GM23338 (cell line): ENCODE measurements around the gene SFN. TPM values are rescaled to one million over a fixed set of nuclear protein-coding genes. Genes with fewer than 3 reads are reported as not detected.

ENCODE experiments used
- ATAC-seq: fragments of 200-7000 bp; cut with Tn5 transposase; 3 replicates; pipeline ENCODE4 v1.9.1; 2020
- DNase-seq: peaks from one replicate; pipeline ENCODE4 v3.0.0-alpha.2; 2015; ENCODE audit warnings: low spot score
- H2AFZ ChIP-seq: fragments of 200-600 bp; sonication (generic); 2 replicates; pipeline ENCODE4 v1.8.0; 2016; ENCODE audit warnings: antibody characterized with exemption, mild to moderate bottlenecking, moderate library complexity
- H3F3A ChIP-seq: fragments of 200-600 bp; sonication (generic); replicated peaks from 2 replicates; pipeline ENCODE4 v1.8.0; 2017; ENCODE audit warnings: antibody characterized with exemption, mixed run types, low read depth
- H3K27ac ChIP-seq: fragments of 200-600 bp; sonication (generic); 2 replicates; pipeline ENCODE4 v1.6.1; 2016; ENCODE audit warnings: low read depth
- H3K27me3 ChIP-seq: fragments of 200-600 bp; sonication (generic); 2 replicates; pipeline ENCODE4 v1.8.0; 2016; ENCODE audit warnings: mild to moderate bottlenecking, mixed run types, moderate library complexity; ENCODE audit not compliant: insufficient read depth
- H3K36me3 ChIP-seq: fragments of 200-600 bp; sonication (generic); 2 replicates; pipeline ENCODE4 v1.8.0; 2016; ENCODE audit warnings: mild to moderate bottlenecking; ENCODE audit not compliant: insufficient read depth
- H3K4me1 ChIP-seq: fragments of 200-600 bp; sonication (generic); 2 replicates; pipeline ENCODE4 v1.8.0; 2016; ENCODE audit warnings: mild to moderate bottlenecking, moderate library complexity; ENCODE audit not compliant: insufficient read depth
- H3K4me2 ChIP-seq: fragments of 200-600 bp; sonication (generic); 2 replicates; pipeline ENCODE4 v1.7.1; 2017; ENCODE audit warnings: mixed run types
- H3K4me3 ChIP-seq: fragments of 200-600 bp; sonication (generic); 2 replicates; pipeline ENCODE4 v1.6.1; 2016; ENCODE audit warnings: mixed run types
- H3K79me2 ChIP-seq: fragments of 200-600 bp; sonication (generic); replicated peaks from 2 replicates; pipeline ENCODE4 v1.8.0; 2017; ENCODE audit warnings: mild to moderate bottlenecking; ENCODE audit not compliant: insufficient read depth
- H3K9me2 ChIP-seq: fragments of 200-600 bp; sonication (generic); 2 replicates; pipeline ENCODE4 v1.8.0; 2017; ENCODE audit not compliant: insufficient read depth
- H4K20me1 ChIP-seq: fragments of 200-600 bp; sonication (generic); replicated peaks from 2 replicates; pipeline ENCODE4 v1.8.0; 2017; ENCODE audit warnings: mild to moderate bottlenecking; ENCODE audit not compliant: insufficient read depth
- H3K27ac Mint-ChIP-seq: 2 replicates; pipeline ENCODE4 v1.8.0; 2020; ENCODE audit warnings: inconsistent platforms, mild to moderate bottlenecking, moderate library complexity, mixed read lengths
- H3K27me3 Mint-ChIP-seq: 3 replicates; pipeline ENCODE4 v1.8.0; 2022; ENCODE audit warnings: low read depth, mild to moderate bottlenecking, moderate library complexity, mixed read lengths, inconsistent platforms; ENCODE audit not compliant: insufficient read depth, poor library complexity
- H3K36me3 Mint-ChIP-seq: 3 replicates; pipeline ENCODE4 v1.8.0; 2021; ENCODE audit warnings: low read depth, mild to moderate bottlenecking, inconsistent platforms, moderate library complexity, mixed read lengths
- H3K4me1 Mint-ChIP-seq: 3 replicates; pipeline ENCODE4 v1.8.0; 2020; ENCODE audit warnings: mild to moderate bottlenecking, inconsistent platforms, mixed read lengths
- H3K4me3 Mint-ChIP-seq: 3 replicates; pipeline ENCODE4 v1.8.0; 2021; ENCODE audit warnings: moderate library complexity, mild to moderate bottlenecking, inconsistent platforms, mixed read lengths
- H3K9me3 Mint-ChIP-seq: 3 replicates; pipeline ENCODE4 v1.8.0; 2020; ENCODE audit warnings: moderate library complexity, mild to moderate bottlenecking, inconsistent platforms, mixed read lengths
- CREB1 ChIP-seq: fragments of 250-450 bp; sonication (Bioruptor Pico); IDR thresholded peaks from 2 replicates; pipeline ENCODE4 v1.5.0; 2020; ENCODE audit warnings: low read depth, mild to moderate bottlenecking, moderate library complexity
- CTCF ChIP-seq, 2 experiments: fragments of 200-600 bp in 1 of 2; sonication (generic) in 1 of 2; conservative IDR thresholded peaks; 2 replicates each; pipeline versions ENCODE4 v1.5.1 to v1.6.1; 2016 to 2017; ENCODE audit warnings: antibody characterized with exemption in 2 of 2, low read depth in 2 of 2, mild to moderate bottlenecking in 2 of 2, moderate library complexity in 1 of 2
- ETS1 ChIP-seq: IDR thresholded peaks from 2 replicates; pipeline ENCODE4 v1.6.1; 2016; ENCODE audit warnings: antibody characterized with exemption
- EZH2 ChIP-seq: fragments of 200-600 bp; sonication (generic); IDR thresholded peaks from one replicate; pipeline ENCODE4 v1.8.0; 2017; ENCODE audit warnings: antibody characterized with exemption, mild to moderate bottlenecking, low read depth; ENCODE audit not compliant: unreplicated experiment
- EZH2phosphoT487 ChIP-seq: fragments of 200-600 bp; sonication (generic); IDR thresholded peaks from one replicate; pipeline ENCODE4 v1.8.1; 2018; ENCODE audit warnings: antibody characterized with exemption; ENCODE audit not compliant: unreplicated experiment
- JUNB ChIP-seq: IDR thresholded peaks from one replicate; pipeline ENCODE4 v1.6.1; 2016; ENCODE audit warnings: antibody characterized with exemption; ENCODE audit not compliant: unreplicated experiment
- NANOG ChIP-seq: IDR thresholded peaks from 2 replicates; pipeline ENCODE4 v1.6.1; 2016; ENCODE audit warnings: antibody characterized with exemption, borderline replicate concordance
- POLR2AphosphoS5 ChIP-seq: IDR thresholded peaks from 2 replicates; pipeline ENCODE4 v1.6.1; 2016; ENCODE audit warnings: antibody characterized with exemption, low read depth
- REST ChIP-seq: IDR thresholded peaks from one replicate; pipeline ENCODE4 v1.6.1; 2018; ENCODE audit warnings: antibody characterized with exemption; ENCODE audit not compliant: unreplicated experiment
- STAT1 ChIP-seq: IDR thresholded peaks from one replicate; pipeline ENCODE4 v1.6.1; 2016; ENCODE audit warnings: antibody characterized with exemption; ENCODE audit not compliant: unreplicated experiment
- ZNF114 ChIP-seq: fragments of 250-450 bp; sonication (Bioruptor Pico); IDR thresholded peaks from 2 replicates; pipeline ENCODE4 v1.5.0; 2020; ENCODE audit warnings: mild to moderate bottlenecking, moderate library complexity
- ZNF331 ChIP-seq: fragments of 250-450 bp; sonication (Bioruptor Pico); IDR thresholded peaks from 2 replicates; pipeline ENCODE4 v1.5.0; 2020; ENCODE audit warnings: low read depth, mild to moderate bottlenecking, moderate library complexity
- ZNF462 ChIP-seq: fragments of 250-450 bp; sonication (Bioruptor Pico); IDR thresholded peaks from 2 replicates; pipeline ENCODE4 v1.5.0; 2020; ENCODE audit warnings: mild to moderate bottlenecking, moderate library complexity
- polyA plus RNA-seq: library from polyadenylated mRNA; unstranded; fragments of >200 nt; fragmentation: Nextera tagmentation; extraction: Ambion mirVana; gene quantifications from 2 replicates; pipeline ENCODE4 v1.2.1, GENCODE V29; 2016
- total RNA-seq: library from RNA; depleted of rRNA; stranded (reverse); fragments of >200 nt; shearing (Covaris generic); gene quantifications from 2 replicates; pipeline ENCODE4 v1.2.3, GENCODE V29; 2014

Gene SFN
- total and polyA plus RNA-seq, 2 experiments from 2014 or later: 1.8 to 2.6 TPM

- peaks cover 4% of the 10 kb centered on the region for H3K4me1 ChIP-seq
- Mint-ChIP-seq H3K36me3 (peaks cover 43% of the 10 kb centered on the region), H3K27me3 (peaks cover 6% of the 10 kb centered on the region), H3K4me3 (no peak overlapping the region), H3K9me3 (no peaks in the 10 kb centered on the region), H3K27ac (no peak overlapping the region), H3K4me1 (peaks cover 7% of the 10 kb centered on the region)
- H2AFZ ChIP-seq: no peak overlapping the region
- no peak overlapping the region for H3K4me3 ChIP-seq
- no peaks in the 10 kb centered on the region for H3K9me2 ChIP-seq
- DNase-seq: no peak
- no peak for ATAC-seq
- peaks cover 17% of the 10 kb centered on the region for H3F3A ChIP-seq
- H3K27ac ChIP-seq: no peak overlapping the region
- no peak for TF ChIP-seq EZH2
- TF ChIP-seq EZH2phosphoT487: no peak
- no peak for TF ChIP-seq POLR2AphosphoS5
- no peak for TF ChIP-seq ZNF331 (CRISPR knock-in tag)
- no peak for TF ChIP-seq STAT1
- no peak for TF ChIP-seq CTCF (conservative IDR thresholded peaks at IDR 0.05; ENCODE audit: low read depth in 2 of 2)
- TF ChIP-seq ETS1: no peak
- no peak for TF ChIP-seq REST
- TF ChIP-seq ZNF462 (CRISPR knock-in tag): no peak
- no peak for TF ChIP-seq ZNF114 (CRISPR knock-in tag)
- no peak for TF ChIP-seq NANOG
- TF ChIP-seq JUNB: no peak
- no peak for TF ChIP-seq CREB1
- peaks cover 18% of the 10 kb centered on the region for H3K36me3 ChIP-seq
- H3K79me2 ChIP-seq: peaks cover 24% of the 10 kb centered on the region
- no peaks in the 10 kb centered on the region for H3K27me3 ChIP-seq
- H4K20me1 ChIP-seq: no peaks in the 10 kb centered on the region; the same call in 1 of the 2 replicates
- no peak overlapping the region for H3K4me2 ChIP-seq
These were observed 31.3 kb downstream of the SFN start for GRCh38 chr1:26894263-26894662.
